ENCODE measurements around the gene DDX55. TPM values are rescaled to one million over a fixed set of nuclear protein-coding genes. Genes with fewer than 3 reads are reported as not detected.

Gene DDX55
- total and polyA plus RNA-seq, 12 donors: 9.8 to 34.7 (median 18.3) TPM

DNA sequence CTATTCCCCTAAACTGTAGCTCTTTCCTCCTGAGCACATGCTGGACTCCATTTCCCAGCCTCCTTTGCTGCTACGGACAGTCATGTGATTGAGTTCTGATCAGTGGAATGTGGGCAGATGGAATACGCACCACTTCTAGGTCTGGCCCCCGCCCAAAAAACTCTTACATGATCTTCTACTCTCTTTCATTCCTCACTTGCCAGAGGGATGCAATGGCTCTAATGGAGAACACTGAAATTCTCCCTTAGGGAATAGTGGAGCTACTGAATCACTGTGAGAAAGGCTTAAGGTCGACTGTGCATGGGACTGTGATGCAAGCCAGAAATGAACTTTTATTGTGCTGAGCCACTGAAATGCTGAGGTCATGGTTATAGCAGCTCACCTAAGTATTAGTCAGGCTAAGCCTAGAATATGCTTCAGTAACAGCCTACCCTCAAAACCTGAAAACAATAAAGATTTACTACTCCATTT is 30.5 kb upstream of the DDX55 start:
- no peaks in the 10 kb centered on the region for H3K27me3 ChIP-seq
- WGBS, 4 donors: 33 to 41% (median 36%) methylated on average over 4 of the region's 4 CpGs
- no peaks in the 10 kb centered on the region for H3K36me3 ChIP-seq (replicated peaks in 1 of 2)
- peak overlapping the region in 1 of 5 donors; percentile 46 for H3K27ac ChIP-seq
- DNase-seq: peak; percentile 21 to 82 (median 66)
- no peaks in the 10 kb centered on the region for H3K4me1 ChIP-seq (replicated peaks in 1 of 2)
- no peak for TF ChIP-seq POLR2A (IDR thresholded peaks at IDR 0.05)
- TF ChIP-seq, protein P1, sequence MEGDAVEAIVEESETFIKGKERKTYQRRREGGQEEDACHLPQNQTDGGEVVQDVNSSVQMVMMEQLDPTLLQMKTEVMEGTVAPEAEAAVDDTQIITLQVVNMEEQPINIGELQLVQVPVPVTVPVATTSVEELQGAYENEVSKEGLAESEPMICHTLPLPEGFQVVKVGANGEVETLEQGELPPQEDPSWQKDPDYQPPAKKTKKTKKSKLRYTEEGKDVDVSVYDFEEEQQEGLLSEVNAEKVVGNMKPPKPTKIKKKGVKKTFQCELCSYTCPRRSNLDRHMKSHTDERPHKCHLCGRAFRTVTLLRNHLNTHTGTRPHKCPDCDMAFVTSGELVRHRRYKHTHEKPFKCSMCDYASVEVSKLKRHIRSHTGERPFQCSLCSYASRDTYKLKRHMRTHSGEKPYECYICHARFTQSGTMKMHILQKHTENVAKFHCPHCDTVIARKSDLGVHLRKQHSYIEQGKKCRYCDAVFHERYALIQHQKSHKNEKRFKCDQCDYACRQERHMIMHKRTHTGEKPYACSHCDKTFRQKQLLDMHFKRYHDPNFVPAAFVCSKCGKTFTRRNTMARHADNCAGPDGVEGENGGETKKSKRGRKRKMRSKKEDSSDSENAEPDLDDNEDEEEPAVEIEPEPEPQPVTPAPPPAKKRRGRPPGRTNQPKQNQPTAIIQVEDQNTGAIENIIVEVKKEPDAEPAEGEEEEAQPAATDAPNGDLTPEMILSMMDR (IDR thresholded peaks at IDR 0.05): no peak
- H3K4me3 ChIP-seq: no peak overlapping the region
- intact Hi-C loops (cut with DNase I): no loop called here
- no peaks in the 10 kb centered on the region for H3K9me3 ChIP-seq (replicated peaks in 1 of 3)

DNA sequence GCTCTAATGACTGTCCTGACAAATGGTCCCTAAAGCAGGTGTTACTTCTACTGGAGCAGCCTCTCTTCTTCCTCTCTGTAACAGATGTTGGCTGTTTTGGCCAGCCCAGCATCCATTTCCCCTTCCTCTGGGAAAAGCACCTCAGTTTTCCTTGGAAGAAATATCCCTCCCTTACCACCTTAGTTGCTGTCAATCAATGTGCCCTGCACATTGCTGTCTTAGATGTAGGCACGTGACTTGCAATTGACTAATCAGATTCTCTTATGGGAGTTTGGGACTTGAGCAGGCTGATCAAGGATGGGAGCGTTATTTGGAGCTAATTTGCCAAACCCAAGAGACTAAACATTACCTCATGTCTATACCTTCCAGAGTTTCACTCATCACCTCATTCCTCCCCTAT is 29.5 kb upstream of the DDX55 start:
- H3K9me3 ChIP-seq (replicated peaks in 1 of 3): no peaks in the 10 kb centered on the region
- H3K27me3 ChIP-seq: no peaks in the 10 kb centered on the region
- no peak for DNase-seq
- H3K4me3 ChIP-seq: no peak overlapping the region
- TF ChIP-seq, protein P1 (IDR thresholded peaks at IDR 0.05): no peak
- TF ChIP-seq POLR2A (IDR thresholded peaks at IDR 0.05): no peak
- no peak overlapping the region for H3K27ac ChIP-seq
- intact Hi-C loops (cut with DNase I): no loop called here
- H3K36me3 ChIP-seq (replicated peaks in 1 of 2): no peaks in the 10 kb centered on the region
- WGBS, 4 donors: 50 to 70% (median 63%) methylated on average over 2 of the region's 2 CpGs
- H3K4me1 ChIP-seq (replicated peaks in 1 of 2): no peaks in the 10 kb centered on the region

DNA sequence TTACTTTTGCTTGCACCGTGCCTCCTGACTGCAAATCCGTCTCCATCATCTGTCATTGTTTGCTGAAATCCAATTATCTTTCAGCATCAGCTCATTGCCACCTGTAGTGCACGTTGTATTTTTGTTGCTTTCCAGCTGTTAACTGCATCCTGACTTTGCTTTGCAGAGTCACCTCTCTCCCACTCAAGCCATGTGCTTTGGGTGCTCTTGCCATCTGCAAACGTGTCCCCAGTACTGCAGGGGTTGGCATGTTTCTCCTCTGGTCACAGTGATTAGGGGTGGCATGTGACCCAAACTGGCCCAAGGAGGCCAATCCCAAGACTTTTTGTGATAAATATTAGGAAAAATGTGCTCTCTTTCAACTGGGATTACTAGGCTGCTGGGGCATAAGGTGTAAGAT is 28.0 kb upstream of the DDX55 start:
- no peaks in the 10 kb centered on the region for H3K4me1 ChIP-seq (replicated peaks in 1 of 2)
- no peaks in the 10 kb centered on the region for H3K9me3 ChIP-seq (replicated peaks in 1 of 3)
- intact Hi-C loops (cut with DNase I): no loop called here
- no peak for DNase-seq
- H3K27ac ChIP-seq: no peak overlapping the region
- no peak for TF ChIP-seq POLR2A (IDR thresholded peaks at IDR 0.05)
- TF ChIP-seq, protein P1 (IDR thresholded peaks at IDR 0.05): no peak
- WGBS, 4 donors: 26 to 38% (median 33%) methylated on average over 4 of the region's 4 CpGs
- H3K27me3 ChIP-seq: no peaks in the 10 kb centered on the region
- H3K36me3 ChIP-seq (replicated peaks in 1 of 2): no peaks in the 10 kb centered on the region
- no peak overlapping the region for H3K4me3 ChIP-seq

DNA sequence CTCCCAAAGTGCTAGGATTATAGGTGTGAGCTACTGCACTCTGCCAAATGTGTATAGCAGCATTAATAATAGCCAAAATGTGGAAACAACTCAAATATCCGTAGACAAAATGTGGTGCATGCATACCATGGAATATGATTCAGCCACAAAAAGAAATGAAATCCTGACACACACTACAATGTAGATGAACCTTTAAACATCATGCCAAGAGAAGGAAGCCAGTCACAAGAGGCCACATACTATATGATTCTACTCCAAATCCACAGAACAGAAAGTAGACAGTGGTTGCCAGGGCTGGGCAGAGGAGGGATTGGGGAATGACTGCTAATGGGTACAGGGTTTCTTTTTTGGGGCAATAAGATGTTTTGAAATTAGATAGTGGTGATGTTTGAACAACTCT is 25.3 kb upstream of the DDX55 start:
- TF ChIP-seq, protein P1 (IDR thresholded peaks at IDR 0.05): no peak
- TF ChIP-seq POLR2A (IDR thresholded peaks at IDR 0.05): no peak
- Histone ChIP-seq H3K4me3 (no peak overlapping the region), H3K4me1 (replicated peaks in 1 of 2) (no peaks in the 10 kb centered on the region), H3K27me3 (no peaks in the 10 kb centered on the region), H3K27ac (no peak overlapping the region), H3K9me3 (replicated peaks in 1 of 3) (no peaks in the 10 kb centered on the region), H3K36me3 (replicated peaks in 1 of 2) (no peaks in the 10 kb centered on the region)
- intact Hi-C loops (cut with DNase I): no loop called here
- DNase-seq: no peak
- 81 to 95% (median 92%) methylated on average over 1 of the region's 1 CpG for WGBS, 4 donors

All from adrenal gland (tissue), 12 donors.